NB4 (cell line): ENCODE results near the gene KIRREL3.

Source experiments
- CTCF ChIP-seq: IDR thresholded peaks from one replicate; pipeline ENCODE4 v1.5.1; 2012; ENCODE audit warnings: low read depth, low read length
- MAX ChIP-seq: IDR thresholded peaks from 2 replicates; pipeline ENCODE4 v1.6.1; 2011; ENCODE audit warnings: low read depth, low read length
- MYC ChIP-seq: IDR thresholded peaks from 2 replicates; pipeline ENCODE4 v1.6.1; 2011; ENCODE audit warnings: low read depth, low read length
- POLR2A ChIP-seq: IDR thresholded peaks from 2 replicates; pipeline ENCODE4 v1.6.1; 2011; ENCODE audit warnings: mild to moderate bottlenecking; ENCODE audit not compliant: insufficient read length; ENCODE audit errors: extremely low read depth

- TF ChIP-seq POLR2A (no peak), CTCF (no peak), MAX (no peak), MYC (no peak)
These were observed 58.4 kb downstream of the KIRREL3 start for GRCh38 chr11:126942146-126942545.
